K562 (cell line): Measurements from ENCODE around the gene CCR9. TPM values are rescaled to one million over a fixed set of nuclear protein-coding genes. Genes with fewer than 3 reads are reported as not detected.

ENCODE experiments used
- ATAC-seq: fragments of 200-7000 bp; cut with Tn5 transposase; 3 replicates; pipeline ENCODE4 v1.9.1; 2020; ENCODE audit warnings: moderate library complexity
- BruUV-seq: library from RNA; stranded (reverse); fragments of 400-500 nt; replicated peaks from 2 replicates; lab custom pipeline; 2021; lab: Mats Ljungman, UMichigan
- CTCF ChIA-PET: fragments of 300-600 bp; formaldehyde crosslinking; extraction: SDS; loops from one replicate; lab custom pipeline; 2021; ENCODE audit warnings: low intra/inter-chr PET ratio; lab: Yijun Ruan, JAX
- POLR2A ChIA-PET: fragments of 300-600, 350-650 bp; sonication (Branson Sonifier 250); formaldehyde crosslinking; extraction: SDS; loops from one replicate; lab custom pipeline; 2021; ENCODE audit warnings: antibody characterized with exemption, inconsistent platforms; lab: Yijun Ruan, JAX
- DNase-seq, 4 experiments: peaks; one replicate each; pipeline versions ENCODE4 v3.0.0 to v3.0.0-alpha.2; 2011 to 2018; ENCODE audit warnings: low spot score in 3 of 4, mixed read lengths in 3 of 4; ENCODE audit errors: extremely low read depth in 1 of 4
- FAIRE-seq: peaks from 2 replicates; lab custom pipeline; 2011; peaks lifted over from hg19 to GRCh38; lab: Jason Lieb, UNC
- H2AFZ ChIP-seq: 2 replicates; pipeline ENCODE4 v1.6.0; 2011; ENCODE audit warnings: low read depth, low read length, control low read depth, inconsistent platforms
- H3K27ac ChIP-seq: fragments of 200-600 bp; 3 replicates; pipeline ENCODE4 v1.8.0; 2011; ENCODE audit warnings: low read depth, mild to moderate bottlenecking, control low read depth, inconsistent platforms, low read length, moderate library complexity, mixed read lengths; ENCODE audit errors: extremely low read depth
- H3K27me3 ChIP-seq, 2 experiments: fragments of 300-600 bp in 1 of 2; 2 replicates in 1 of 2; 3 replicates in 1 of 2; pipeline versions ENCODE4 v1.6.0 to v1.8.0; 2011; ENCODE audit warnings: inconsistent platforms in 2 of 2, low read length in 2 of 2, mild to moderate bottlenecking in 1 of 2, mixed read lengths in 1 of 2, moderate library complexity in 1 of 2; ENCODE audit not compliant: control insufficient read depth in 2 of 2, insufficient read depth in 2 of 2
- H3K36me3 ChIP-seq: fragments of 300-600 bp; 3 replicates; pipeline ENCODE4 v1.8.0; 2011; ENCODE audit warnings: mild to moderate bottlenecking, low read length, inconsistent platforms; ENCODE audit not compliant: control insufficient read depth, insufficient read depth
- H3K4me1 ChIP-seq, 2 experiments: fragments of 200-600 bp in 1 of 2; replicated peaks in 1 of 2; 2 replicates in 1 of 2; 3 replicates in 1 of 2; pipeline versions ENCODE4 v1.5.1 to v1.8.0; 2011; ENCODE audit warnings: inconsistent platforms in 2 of 2, low read length in 2 of 2, mild to moderate bottlenecking in 1 of 2, mixed read lengths in 1 of 2, moderate library complexity in 1 of 2; ENCODE audit not compliant: control insufficient read depth in 2 of 2, insufficient read depth in 2 of 2
- H3K4me2 ChIP-seq: 2 replicates; pipeline ENCODE4 v1.6.1; 2011; ENCODE audit warnings: low read length, control low read depth, inconsistent platforms, mixed read lengths; ENCODE audit not compliant: insufficient read depth
- H3K4me3 ChIP-seq: fragments of 200-600 bp; sonication (generic), shearing (Covaris generic); 2 replicates; pipeline ENCODE4 v1.5.1; 2016; ENCODE audit warnings: control low read depth, inconsistent platforms
- H3K79me2 ChIP-seq: fragments of 200-600 bp; 3 replicates; pipeline ENCODE4 v1.8.0; 2011; ENCODE audit warnings: low read length, inconsistent platforms; ENCODE audit not compliant: control insufficient read depth, insufficient read depth
- H3K9ac ChIP-seq, 2 experiments: 2 replicates each; pipeline versions ENCODE4 v1.6.0 to v1.6.1; 2011; ENCODE audit warnings: low read depth in 2 of 2, low read length in 2 of 2, control low read depth in 1 of 2, inconsistent platforms in 1 of 2, mild to moderate bottlenecking in 1 of 2, mixed read lengths in 1 of 2; ENCODE audit not compliant: insufficient read depth in 1 of 2
- H3K9me1 ChIP-seq: one replicate; pipeline ENCODE4 v1.6.0; 2011; ENCODE audit warnings: inconsistent platforms, mild to moderate bottlenecking, low read length, moderate library complexity; ENCODE audit not compliant: control insufficient read depth, insufficient read depth
- H3K9me3 ChIP-seq: replicated peaks from 2 replicates; pipeline ENCODE4 v1.5.1; 2011; ENCODE audit warnings: low read depth, low read length, inconsistent platforms; ENCODE audit not compliant: control insufficient read depth, insufficient read depth
- H4K20me1 ChIP-seq: replicated peaks from 2 replicates; pipeline ENCODE4 v1.6.1; 2011; ENCODE audit warnings: low read length, inconsistent platforms, mixed read lengths; ENCODE audit not compliant: control insufficient read depth, insufficient read depth
- GTF2A2 ChIP-seq: IDR thresholded peaks from 2 replicates; pipeline ENCODE4 v1.6.1; 2016; ENCODE audit warnings: mild to moderate bottlenecking, missing genetic modification characterization, missing compliant biosample characterization
- HMBOX1 ChIP-seq: sonication (generic); IDR thresholded peaks from 2 replicates; pipeline ENCODE4 v1.6.1; 2016
- KLF13 ChIP-seq: fragments of 450-650 bp; IDR thresholded peaks from 2 replicates; pipeline ENCODE4 v1.6.1; 2016; ENCODE audit warnings: missing genetic modification characterization, low read depth, mild to moderate bottlenecking, missing compliant biosample characterization, moderate library complexity, borderline replicate concordance
- MGA ChIP-seq: fragments of 450-650 bp; IDR thresholded peaks from 2 replicates; pipeline ENCODE4 v1.6.1; 2016; ENCODE audit warnings: mild to moderate bottlenecking, moderate library complexity
- SFPQ ChIP-seq: fragments of 200-400 bp; formaldehyde crosslinking; IDR thresholded peaks from 2 replicates; pipeline ENCODE4 v1.6.1; 2017; ENCODE audit warnings: mild to moderate bottlenecking, low read depth, low read length, moderate library complexity
- WGBS: fragments of 100-300 bp; shearing (Covaris generic); methylation state at CpG from one replicate; pipeline ENCODE4 v1.1.6; 2016; ENCODE audit warnings: low coverage, mixed read lengths; ENCODE audit not compliant: insufficient coverage; ENCODE audit errors: missing lambda C conversion rate; 5-methylcytosine and 5-hydroxymethylcytosine counted together
- in situ Hi-C: fragments of 300-500 bp; cut with MboI; formaldehyde crosslinking; loops from 4 replicates; pipeline ENCODE4 v1.15.0; 2018; ENCODE audit warnings: inconsistent platforms, mixed read lengths
- intact Hi-C: fragments of 100-400 bp; cut with micrococcal nuclease; formaldehyde crosslinking; loops from 2 replicates; pipeline ENCODE4 v1.14.2; 2022
- polyA plus RNA-seq, 8 experiments: library from polyadenylated mRNA; depleted of rRNA in 4 of 8; stranded (reverse) in 5 of 8; unstranded in 3 of 8; fragments of >200 nt; fragmentation: Nextera tagmentation in 2 of 8; fragmentation: Illumina TruSeq in 1 of 8; extraction: Ambion mirVana in 2 of 8; extraction: Trizol in 1 of 8; gene quantifications; 2 replicates each; pipeline versions ENCODE4 v1.2.1 to v1.2.3, GENCODE V29; 2011 to 2014; ENCODE audit warnings: inconsistent platforms in 1 of 8, missing spikeins in 1 of 8
- total RNA-seq, 7 experiments: library from RNA; depleted of rRNA in 6 of 7; stranded (reverse); fragments of >200 nt in 6 of 7; fragmentation: Illumina TruSeq in 2 of 7; extraction: Trizol in 2 of 7; gene quantifications; 2 replicates each; pipeline versions ENCODE4 v1.2.1 to v1.2.3, GENCODE V29; 2011 to 2021; ENCODE audit warnings: low replicate concordance in 1 of 7

CCR9 gene
- total and polyA plus RNA-seq, 9 of the 15 experiments (the other 6 are each of a cell fraction or from before 2014, with no cell fraction given), result not detected

- peak overlapping the region; percentile 80 for H2AFZ ChIP-seq
- peaks cover 2 to 8% of the 10 kb centered on the region in 2 experiments; a peak in 3 of 5 replicates for H3K27me3 ChIP-seq
- H3K9me1 ChIP-seq, result no peaks in the 10 kb centered on the region
- FAIRE-seq (no peak), DNase-seq (no peak), ATAC-seq (peak; percentile 46)
- H3K27ac ChIP-seq, result no peak overlapping the region
- 5% methylated on average over 8 of the region's 8 CpGs for WGBS
- no TSS peak for BruUV-seq
- H3K4me1 ChIP-seq, result peaks cover 0 to 16% of the 10 kb centered on the region in 2 experiments; a peak in 2 of 5 replicates
- peak overlapping the region; percentile 22; the same call in 1 of the 2 replicates for H3K4me2 ChIP-seq
- H3K9me3 ChIP-seq, result peaks cover 4% of the 10 kb centered on the region
- CTCF ChIA-PET, result no interaction called here
- H3K4me3 ChIP-seq, result no peak overlapping the region
- H3K79me2 ChIP-seq, result no peaks in the 10 kb centered on the region
- POLR2A ChIA-PET, result interaction anchor here (0.6 to 1.1 kb wide), 4 partner anchors 10 to 1417 kb away, joined by 3 to 4 read pairs (median 3); no protein-coding TSS in a partner anchor
- no peaks in the 10 kb centered on the region for H3K36me3 ChIP-seq
- H3K9ac ChIP-seq, result no peak overlapping the region
- H4K20me1 ChIP-seq, result no peaks in the 10 kb centered on the region
- in situ Hi-C loops, result no loop called here
- intact Hi-C loops, result no loop called here
- no peak for TF ChIP-seq HMBOX1
- 0 out of 2 replicates have a peak, but pooled peaks have one; percentile 20 for TF ChIP-seq MGA
- no peak for TF ChIP-seq KLF13 (tag)
- no peak for TF ChIP-seq SFPQ
- TF ChIP-seq GTF2A2, result no peak
Measured at GRCh38 chr3:45864760-45865519, 21.4 kb upstream of the CCR9 start.
